AG09309 (cell line): ENCODE results near the gene PYGO1.

Experiments
- DNase-seq: peaks from one replicate; pipeline ENCODE4 v3.0.0-alpha.2; 2010; ENCODE audit warnings: low read depth
- H3K4me3 ChIP-seq: 2 replicates; pipeline ENCODE4 v1.5.1; 2011; ENCODE audit warnings: mild to moderate bottlenecking, low read depth, low read length, moderate library complexity; ENCODE audit not compliant: control insufficient read depth
- TF ChIP-seq, protein P1 (sequence below): IDR thresholded peaks from 2 replicates; pipeline ENCODE4 v1.5.1; 2011; ENCODE audit warnings: mild to moderate bottlenecking, low read depth, low read length, inconsistent platforms; ENCODE audit not compliant: insufficient read depth, control insufficient read depth; ENCODE audit errors: missing control alignments

The PYGO1 gene

GRCh38 chr15:55555089-55555488 is 33.1 kb downstream of the PYGO1 start:
- TF ChIP-seq, protein P1, sequence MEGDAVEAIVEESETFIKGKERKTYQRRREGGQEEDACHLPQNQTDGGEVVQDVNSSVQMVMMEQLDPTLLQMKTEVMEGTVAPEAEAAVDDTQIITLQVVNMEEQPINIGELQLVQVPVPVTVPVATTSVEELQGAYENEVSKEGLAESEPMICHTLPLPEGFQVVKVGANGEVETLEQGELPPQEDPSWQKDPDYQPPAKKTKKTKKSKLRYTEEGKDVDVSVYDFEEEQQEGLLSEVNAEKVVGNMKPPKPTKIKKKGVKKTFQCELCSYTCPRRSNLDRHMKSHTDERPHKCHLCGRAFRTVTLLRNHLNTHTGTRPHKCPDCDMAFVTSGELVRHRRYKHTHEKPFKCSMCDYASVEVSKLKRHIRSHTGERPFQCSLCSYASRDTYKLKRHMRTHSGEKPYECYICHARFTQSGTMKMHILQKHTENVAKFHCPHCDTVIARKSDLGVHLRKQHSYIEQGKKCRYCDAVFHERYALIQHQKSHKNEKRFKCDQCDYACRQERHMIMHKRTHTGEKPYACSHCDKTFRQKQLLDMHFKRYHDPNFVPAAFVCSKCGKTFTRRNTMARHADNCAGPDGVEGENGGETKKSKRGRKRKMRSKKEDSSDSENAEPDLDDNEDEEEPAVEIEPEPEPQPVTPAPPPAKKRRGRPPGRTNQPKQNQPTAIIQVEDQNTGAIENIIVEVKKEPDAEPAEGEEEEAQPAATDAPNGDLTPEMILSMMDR = no peak
- DNase-seq = no peak
- H3K4me3 ChIP-seq = no peak overlapping the region

DNA sequence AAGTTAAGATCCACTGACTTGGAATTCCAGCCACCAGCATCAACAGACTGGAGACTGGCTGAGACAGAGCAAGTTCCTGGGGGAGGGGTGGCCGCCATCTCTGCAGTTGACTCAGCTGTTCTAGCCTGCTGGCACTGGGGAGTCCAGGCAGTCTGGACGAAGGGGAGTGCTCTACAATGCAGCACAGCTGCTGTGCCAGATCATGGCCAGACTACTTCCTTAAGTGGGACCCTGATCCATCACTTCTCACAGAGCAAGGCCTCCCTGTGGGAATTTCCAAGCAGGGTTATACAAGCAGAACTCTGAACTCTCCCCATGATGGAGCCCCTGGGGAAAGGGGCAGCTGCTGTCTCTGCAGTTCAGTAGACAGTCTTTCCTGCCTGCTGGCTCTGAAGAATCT is 35.2 kb downstream of the PYGO1 start:
- TF ChIP-seq, protein P1 = no peak
- H3K4me3 ChIP-seq = no peak overlapping the region
- no peak for DNase-seq

DNA sequence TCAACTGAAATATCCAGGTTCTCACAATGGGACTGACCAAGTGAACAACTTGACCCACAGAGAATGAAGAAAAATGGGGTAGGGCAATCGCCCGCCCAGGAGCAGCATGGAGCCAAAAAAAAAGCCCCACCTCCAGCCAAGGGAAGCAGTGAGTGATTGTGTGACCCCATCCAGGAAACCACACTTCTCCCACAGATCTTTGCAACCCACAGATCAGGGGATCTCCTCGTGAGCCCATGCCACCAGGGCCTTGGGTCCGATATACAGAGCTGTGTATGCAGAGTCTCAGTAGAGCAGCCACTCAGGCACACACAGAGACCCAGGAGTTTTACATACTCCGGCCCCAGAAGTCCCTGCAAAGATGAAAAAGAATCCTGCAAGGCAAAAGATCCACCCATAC is 35.7 kb downstream of the PYGO1 start:
- H3K4me3 ChIP-seq = no peak overlapping the region
- TF ChIP-seq, protein P1 = no peak
- no peak for DNase-seq

DNA sequence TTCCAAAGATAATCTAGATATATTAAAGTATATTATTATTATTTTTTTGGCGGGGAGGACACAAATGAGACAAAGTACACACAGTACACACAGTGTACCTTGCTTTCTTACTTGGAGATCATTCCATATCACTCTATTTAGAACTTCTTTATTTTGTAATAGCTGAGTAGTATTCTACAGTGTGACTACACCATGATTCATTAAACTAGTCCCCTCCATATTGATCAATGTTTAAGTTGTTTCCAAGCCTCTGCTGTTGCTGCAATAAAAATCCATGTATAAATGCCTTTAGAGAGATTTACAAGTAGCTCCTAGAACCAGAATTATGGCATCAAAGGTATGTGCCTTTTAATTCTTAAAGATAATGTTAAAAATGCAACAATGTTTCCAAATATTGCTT is 38.8 kb downstream of the PYGO1 start:
- no peak for DNase-seq
- H3K4me3 ChIP-seq = no peak overlapping the region
- TF ChIP-seq, protein P1 = no peak

GRCh38 chr15:55546718-55547117 is 41.4 kb downstream of the PYGO1 start:
- TF ChIP-seq, protein P1 = no peak
- DNase-seq = no peak
- no peak overlapping the region for H3K4me3 ChIP-seq

GRCh38 chr15:55535436-55535835 is 52.7 kb downstream of the PYGO1 start:
- TF ChIP-seq, protein P1 = no peak
- DNase-seq = no peak

DNA sequence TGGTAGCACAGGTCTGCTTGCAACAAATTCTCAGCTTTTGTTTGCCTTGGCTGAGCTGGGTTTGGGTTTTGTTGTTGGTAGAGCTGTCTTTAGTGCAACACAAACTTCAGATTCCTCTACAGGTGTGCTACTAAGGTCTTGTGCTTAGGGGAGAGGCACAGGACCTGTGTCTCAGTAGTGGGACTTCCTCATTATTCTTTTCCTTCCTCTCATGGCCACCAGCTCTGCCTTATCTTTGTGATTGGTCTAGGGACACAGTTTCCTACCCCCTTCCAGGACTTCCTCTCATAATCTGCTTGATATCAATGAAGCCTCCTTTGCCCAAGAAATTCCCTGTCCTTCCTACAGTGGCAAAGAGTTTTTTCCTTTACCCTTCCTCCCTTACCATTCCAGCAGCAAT is 55.2 kb downstream of the PYGO1 start:
- TF ChIP-seq, protein P1 = no peak
- no peak overlapping the region for H3K4me3 ChIP-seq
- DNase-seq = no peak

More at GRCh38 chr15:55535436-55535835, 52.7 kb downstream of the PYGO1 start:
- H3K4me3 ChIP-seq = no peak overlapping the region
